ENCODE data around the gene INAVA. TPM values are rescaled to one million over a fixed set of nuclear protein-coding genes. Genes with fewer than 3 reads are reported as not detected.

Gene INAVA
- total and polyA plus RNA-seq, 10 of the 15 experiments (the other 5 are each of a cell fraction or from before 2014, with no cell fraction given): 3.6 to 15.4 (median 9.5) TPM

DNA sequence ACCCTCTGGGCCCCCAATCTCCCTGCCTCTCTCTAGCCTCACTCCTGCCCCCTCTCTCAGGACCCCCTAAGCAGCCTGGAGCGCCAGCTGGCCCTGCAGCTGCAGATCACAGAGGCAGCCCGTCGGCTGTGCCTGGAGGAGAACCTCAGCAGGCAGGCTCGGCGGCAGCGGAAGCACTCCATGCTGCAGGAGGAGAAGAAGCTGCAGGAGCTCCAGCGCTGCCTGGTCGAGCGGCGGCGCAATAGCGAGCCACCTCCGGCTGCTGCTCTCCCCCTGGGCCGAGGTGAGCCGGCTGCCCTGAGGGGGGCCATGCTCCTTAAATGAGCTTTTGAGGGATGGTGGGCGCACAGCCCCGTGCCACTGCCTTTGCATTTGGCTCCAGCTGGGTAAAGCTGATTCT is 6.2 kb downstream of the INAVA start:
- ChIA-PET POLR2A (no interaction called here), CTCF (interaction anchor here (0.7 to 9.2 kb wide), 4 partner anchors 8 to 125 kb away, joined by 4 to 131 read pairs (median 4); partner anchors contain the start of gene INAVA), RAD21 (ENCODE audit: unreplicated experiment) (no interaction called here), SMC1A (ENCODE audit: uncharacterized antibody, unreplicated experiment) (interaction anchor here (11.7 kb wide), 1 partner anchor 8 kb away, joined by 193 read pairs; the partner anchor contains the start of gene INAVA)
- Histone ChIP-seq H3K9me3 (replicated peaks; ENCODE audit: control insufficient read depth, insufficient read depth, low read length) (no peaks in the 10 kb centered on the region), H3K9ac (ENCODE audit: control insufficient read depth, insufficient read depth, low read length) (no peak overlapping the region), H3K36me3 (ENCODE audit: control insufficient read depth in 2 of 2, insufficient read depth in 2 of 2, low read length in 1 of 2) (peaks cover 0 to 26% of the 10 kb centered on the region in 2 experiments; a peak in 2 of 4 replicates), H3K27me3 (replicated peaks in 1 of 2; ENCODE audit: control insufficient read depth in 2 of 2, insufficient read depth in 2 of 2, low read length in 1 of 2) (no peaks in the 10 kb centered on the region), H3K79me2 (ENCODE audit: control insufficient read depth, insufficient read depth, low read length) (no peaks in the 10 kb centered on the region), H2AFZ (ENCODE audit: control insufficient read depth, low read depth, low read length) (no peak overlapping the region), H3K4me1 (ENCODE audit: control insufficient read depth, insufficient read depth, low read length) (peaks cover 5% of the 10 kb centered on the region), H3K27ac (ENCODE audit: control insufficient read depth, insufficient read depth) (no peak overlapping the region), H3K4me3 (no peak overlapping the region), H3K4me2 (ENCODE audit: control insufficient read depth, insufficient read depth) (no peak overlapping the region), H4K20me1 (ENCODE audit: control insufficient read depth, insufficient read depth) (no peaks in the 10 kb centered on the region)
- in situ Hi-C loops (cut with MboI) (no loop called here), intact Hi-C loops (cut with micrococcal nuclease; ENCODE audit: unreplicated experiment) (no loop called here)
- DNase-seq (ENCODE audit: low read depth, low spot score) (no peak), ATAC-seq (no peak), FAIRE-seq (no peak)
- TF ChIP-seq, protein P1, sequence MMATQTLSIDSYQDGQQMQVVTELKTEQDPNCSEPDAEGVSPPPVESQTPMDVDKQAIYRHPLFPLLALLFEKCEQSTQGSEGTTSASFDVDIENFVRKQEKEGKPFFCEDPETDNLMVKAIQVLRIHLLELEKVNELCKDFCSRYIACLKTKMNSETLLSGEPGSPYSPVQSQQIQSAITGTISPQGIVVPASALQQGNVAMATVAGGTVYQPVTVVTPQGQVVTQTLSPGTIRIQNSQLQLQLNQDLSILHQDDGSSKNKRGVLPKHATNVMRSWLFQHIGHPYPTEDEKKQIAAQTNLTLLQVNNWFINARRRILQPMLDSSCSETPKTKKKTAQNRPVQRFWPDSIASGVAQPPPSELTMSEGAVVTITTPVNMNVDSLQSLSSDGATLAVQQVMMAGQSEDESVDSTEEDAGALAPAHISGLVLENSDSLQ (IDR thresholded peaks at IDR 0.05): no peak
- TF ChIP-seq ZBED1 (IDR thresholded peaks at IDR 0.05; ENCODE audit: borderline replicate concordance) (no peak), STAT1 (conservative IDR thresholded peaks at IDR 0.05) (no peak), NR2C2 (IDR thresholded peaks at IDR 0.05; ENCODE audit: borderline replicate concordance, control insufficient read depth, insufficient read length, low read depth) (no peak), FOXM1 (IDR thresholded peaks at IDR 0.05; ENCODE audit: low read depth, low read length) (no peak), FOS (IDR thresholded peaks at IDR 0.05; ENCODE audit: borderline replicate concordance, extremely low read depth, insufficient read length) (no peak), KAT2A (conservative IDR thresholded peaks at IDR 0.05; ENCODE audit: control insufficient read depth, low read depth, low read length) (no peak)
- TF ChIP-seq, protein P2, sequence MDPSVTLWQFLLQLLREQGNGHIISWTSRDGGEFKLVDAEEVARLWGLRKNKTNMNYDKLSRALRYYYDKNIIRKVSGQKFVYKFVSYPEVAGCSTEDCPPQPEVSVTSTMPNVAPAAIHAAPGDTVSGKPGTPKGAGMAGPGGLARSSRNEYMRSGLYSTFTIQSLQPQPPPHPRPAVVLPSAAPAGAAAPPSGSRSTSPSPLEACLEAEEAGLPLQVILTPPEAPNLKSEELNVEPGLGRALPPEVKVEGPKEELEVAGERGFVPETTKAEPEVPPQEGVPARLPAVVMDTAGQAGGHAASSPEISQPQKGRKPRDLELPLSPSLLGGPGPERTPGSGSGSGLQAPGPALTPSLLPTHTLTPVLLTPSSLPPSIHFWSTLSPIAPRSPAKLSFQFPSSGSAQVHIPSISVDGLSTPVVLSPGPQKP (IDR thresholded peaks at IDR 0.05; ENCODE audit: low read depth, low read length): no peak
- TF ChIP-seq, protein P3, sequence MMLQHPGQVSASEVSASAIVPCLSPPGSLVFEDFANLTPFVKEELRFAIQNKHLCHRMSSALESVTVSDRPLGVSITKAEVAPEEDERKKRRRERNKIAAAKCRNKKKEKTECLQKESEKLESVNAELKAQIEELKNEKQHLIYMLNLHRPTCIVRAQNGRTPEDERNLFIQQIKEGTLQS (IDR thresholded peaks at IDR 0.05; ENCODE audit: borderline replicate concordance, extremely low read depth, low read depth, low read length): no peak
- TF ChIP-seq, protein P4, sequence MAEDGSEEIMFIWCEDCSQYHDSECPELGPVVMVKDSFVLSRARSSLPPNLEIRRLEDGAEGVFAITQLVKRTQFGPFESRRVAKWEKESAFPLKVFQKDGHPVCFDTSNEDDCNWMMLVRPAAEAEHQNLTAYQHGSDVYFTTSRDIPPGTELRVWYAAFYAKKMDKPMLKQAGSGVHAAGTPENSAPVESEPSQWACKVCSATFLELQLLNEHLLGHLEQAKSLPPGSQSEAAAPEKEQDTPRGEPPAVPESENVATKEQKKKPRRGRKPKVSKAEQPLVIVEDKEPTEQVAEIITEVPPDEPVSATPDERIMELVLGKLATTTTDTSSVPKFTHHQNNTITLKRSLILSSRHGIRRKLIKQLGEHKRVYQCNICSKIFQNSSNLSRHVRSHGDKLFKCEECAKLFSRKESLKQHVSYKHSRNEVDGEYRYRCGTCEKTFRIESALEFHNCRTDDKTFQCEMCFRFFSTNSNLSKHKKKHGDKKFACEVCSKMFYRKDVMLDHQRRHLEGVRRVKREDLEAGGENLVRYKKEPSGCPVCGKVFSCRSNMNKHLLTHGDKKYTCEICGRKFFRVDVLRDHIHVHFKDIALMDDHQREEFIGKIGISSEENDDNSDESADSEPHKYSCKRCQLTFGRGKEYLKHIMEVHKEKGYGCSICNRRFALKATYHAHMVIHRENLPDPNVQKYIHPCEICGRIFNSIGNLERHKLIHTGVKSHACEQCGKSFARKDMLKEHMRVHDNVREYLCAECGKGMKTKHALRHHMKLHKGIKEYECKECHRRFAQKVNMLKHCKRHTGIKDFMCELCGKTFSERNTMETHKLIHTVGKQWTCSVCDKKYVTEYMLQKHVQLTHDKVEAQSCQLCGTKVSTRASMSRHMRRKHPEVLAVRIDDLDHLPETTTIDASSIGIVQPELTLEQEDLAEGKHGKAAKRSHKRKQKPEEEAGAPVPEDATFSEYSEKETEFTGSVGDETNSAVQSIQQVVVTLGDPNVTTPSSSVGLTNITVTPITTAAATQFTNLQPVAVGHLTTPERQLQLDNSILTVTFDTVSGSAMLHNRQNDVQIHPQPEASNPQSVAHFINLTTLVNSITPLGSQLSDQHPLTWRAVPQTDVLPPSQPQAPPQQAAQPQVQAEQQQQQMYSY (CRISPR knock-in tag; IDR thresholded peaks at IDR 0.05): no peak
- BruUV-seq (replicated peaks): no TSS peak
- 84% methylated on average over 17 of the region's 17 CpGs for WGBS (ENCODE audit: insufficient coverage, insufficient replicate concordance, low lambda C conversion rate, missing lambda C conversion rate)

All from GM12878 (cell line).